SK-N-MC (cell line): ENCODE results near the gene PRPF40B.

Experiments
- EZH2 ChIP-seq: fragments of 200-600 bp; sonication (generic); IDR thresholded peaks from one replicate; pipeline ENCODE4 v1.6.1; 2017; ENCODE audit warnings: antibody characterized with exemption
- FOXP2 ChIP-seq: optimal IDR thresholded peaks from 2 replicates; pipeline ENCODE3; 2011; ENCODE audit warnings: mild to moderate bottlenecking, moderate library complexity; ENCODE audit not compliant: insufficient read depth; ENCODE audit errors: extremely low read length, control extremely low read depth
- POLR2AphosphoS5 ChIP-seq: IDR thresholded peaks from 2 replicates; pipeline ENCODE4 v1.6.1; 2012; ENCODE audit warnings: mild to moderate bottlenecking, low read depth, low read length, borderline replicate concordance

DNA sequence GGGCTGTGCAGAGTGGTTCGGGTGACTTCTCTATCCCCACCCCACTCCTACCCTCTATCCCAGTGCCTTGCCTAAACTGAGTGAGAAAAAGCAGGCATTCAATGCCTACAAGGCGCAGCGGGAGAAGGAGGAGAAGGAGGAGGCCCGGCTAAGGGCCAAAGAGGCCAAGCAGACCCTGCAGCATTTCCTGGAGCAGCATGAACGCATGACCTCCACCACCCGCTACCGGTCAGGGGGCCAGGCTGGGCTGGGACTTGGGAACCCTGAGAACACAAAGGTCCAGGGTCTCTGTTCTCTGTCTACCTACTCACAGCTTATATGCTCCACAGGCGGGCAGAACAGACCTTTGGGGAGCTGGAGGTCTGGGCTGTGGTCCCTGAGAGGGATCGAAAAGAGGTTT lies 11.7 kb downstream of the PRPF40B start:
- TF ChIP-seq EZH2 (no peak), POLR2AphosphoS5 (no peak), FOXP2 (no peak)
